NCI-H526 (cell line): ENCODE results near the gene TPT1.
"Not testable (repeated sequence)": the region's sequence is repeated elsewhere in the genome, so short reads cannot be mapped to it uniquely, and the experiment has no call there.

Experiments
- DNase-seq, 2 experiments: peaks; one replicate each; lab custom pipeline; 2025; lab: John Stamatoyannopoulos, UW

Gene TPT1

GRCh38 chr13:45367358-45367757 lies 26.4 kb upstream of the TPT1 start:
- DNase-seq, result no peak

GRCh38 chr13:45365558-45365885 lies 24.5 kb upstream of the TPT1 start:
- DNase-seq, result no peak

- DNase-seq, result no peak
These were observed 24.0 kb upstream of the TPT1 start for GRCh38 chr13:45364876-45365557.

GRCh38 chr13:45362939-45363338 lies 22.0 kb upstream of the TPT1 start:
- DNase-seq, result no peak

- DNase-seq, result no peak
These were observed 20.7 kb upstream of the TPT1 start for GRCh38 chr13:45361596-45362206.

- DNase-seq, result no peak
These were observed 16.1 kb upstream of the TPT1 start for GRCh38 chr13:45356966-45357672.

- DNase-seq, result peak in 1 of 2 experiments; percentile 11
These were observed 12.9 kb upstream of the TPT1 start for GRCh38 chr13:45353895-45354294.

- DNase-seq, result no peak
These were observed 11.0 kb upstream of the TPT1 start for GRCh38 chr13:45352031-45352430.

- DNase-seq, result no peak
These were observed 9.2 kb upstream of the TPT1 start for GRCh38 chr13:45350152-45350551.

- DNase-seq, result no peak
These were observed 8.5 kb upstream of the TPT1 start for GRCh38 chr13:45349438-45349837.

GRCh38 chr13:45344064-45344463 lies 3.1 kb upstream of the TPT1 start:
- not testable (repeated sequence) for DNase-seq

- DNase-seq, result not testable (repeated sequence)
These were observed 2.1 kb upstream of the TPT1 start for GRCh38 chr13:45343102-45343501.

- not testable (repeated sequence) for DNase-seq
These were observed 1.7 kb upstream of the TPT1 start for GRCh38 chr13:45342668-45343067.

GRCh38 chr13:45341799-45342500 lies 967 bp upstream of the TPT1 start:
- DNase-seq, result peak in 1 of 2 experiments; percentile 72

- peak; percentile 68 to 94 for DNase-seq
These were observed 455 bp downstream of the TPT1 start for GRCh38 chr13:45340422-45341033.

- DNase-seq, result no peak
These were observed 1.1 kb downstream of the TPT1 start for GRCh38 chr13:45339867-45340266.

- DNase-seq, result no peak
These were observed 1.6 kb downstream of the TPT1 start for GRCh38 chr13:45339399-45339798.

GRCh38 chr13:45337803-45338202 lies 3.2 kb downstream of the TPT1 start:
- DNase-seq, result no peak

- no peak for DNase-seq
These were observed 3.6 kb downstream of the TPT1 start for GRCh38 chr13:45337395-45337794.

- DNase-seq, result no peak
These were observed 4.8 kb downstream of the TPT1 start for GRCh38 chr13:45336025-45336800.

- no peak for DNase-seq
These were observed 5.5 kb downstream of the TPT1 start for GRCh38 chr13:45335397-45336024.
